OCI-LY7 (cell line): ENCODE measurements around the gene OAS2. TPM values are rescaled to one million over a fixed set of nuclear protein-coding genes. Genes with fewer than 3 reads are reported as not detected.

Source experiments
- BruUV-seq: library from RNA; stranded (reverse); fragments of 400-500 nt; replicated peaks from 2 replicates; lab custom pipeline; 2021; lab: Mats Ljungman, UMichigan
- CTCF ChIA-PET: fragments of 300-600 bp; sonication (Branson Sonifier 250); formaldehyde crosslinking; loops from one replicate; lab custom pipeline; 2022; ENCODE audit warnings: antibody characterized with exemption; ENCODE audit not compliant: unreplicated experiment; lab: Charles Lee
- POLR2A ChIA-PET: fragments of 300-600 bp; sonication (Branson Sonifier 250); formaldehyde crosslinking; loops from one replicate; lab custom pipeline; 2022; ENCODE audit warnings: antibody characterized with exemption; lab: Charles Lee
- DNase-seq: peaks from one replicate; pipeline ENCODE4 v3.0.0-alpha.2; 2015; ENCODE audit warnings: low spot score
- H2AFZ ChIP-seq: fragments of 200-600 bp; sonication (generic), shearing (Covaris generic); 2 replicates; pipeline ENCODE4 v1.6.1; 2014; ENCODE audit warnings: mild to moderate bottlenecking, antibody characterized with exemption, low read length, moderate library complexity
- H3K27ac ChIP-seq: fragments of 200-600 bp; sonication (generic); 2 replicates; pipeline ENCODE4 v1.5.1; 2014; ENCODE audit warnings: mixed run types, low read depth, mild to moderate bottlenecking, moderate library complexity, low read length, inconsistent platforms; ENCODE audit not compliant: poor library complexity, severe bottlenecking
- H3K36me3 ChIP-seq: fragments of 200-600 bp; sonication (generic); 2 replicates; pipeline ENCODE4 v1.6.1; 2014; ENCODE audit warnings: mild to moderate bottlenecking, antibody characterized with exemption, low read length, moderate library complexity, mixed read lengths; ENCODE audit not compliant: insufficient read depth
- H3K4me1 ChIP-seq: fragments of 200-600 bp; sonication (generic); 2 replicates; pipeline ENCODE4 v1.5.1; 2014; ENCODE audit warnings: mild to moderate bottlenecking, low read length; ENCODE audit not compliant: insufficient read depth, poor library complexity, severe bottlenecking
- H3K4me2 ChIP-seq: fragments of 200-600 bp; sonication (generic); 2 replicates; pipeline ENCODE4 v1.6.1; 2014; ENCODE audit warnings: mild to moderate bottlenecking, low read length
- H3K4me3 ChIP-seq: fragments of 200-600 bp; sonication (generic); 2 replicates; pipeline ENCODE4 v1.5.1; 2014; ENCODE audit warnings: mild to moderate bottlenecking, low read depth, low read length; ENCODE audit not compliant: poor library complexity, severe bottlenecking
- H3K79me2 ChIP-seq: fragments of 200-600 bp; sonication (generic); 2 replicates; pipeline ENCODE4 v1.6.1; 2016; ENCODE audit warnings: low read depth, mild to moderate bottlenecking, low read length, moderate library complexity, mixed read lengths; ENCODE audit not compliant: insufficient read depth
- H3K9me2 ChIP-seq: fragments of 200-600 bp; sonication (generic); 2 replicates; pipeline ENCODE4 v1.6.1; 2016; ENCODE audit warnings: mild to moderate bottlenecking, low read length, mixed read lengths; ENCODE audit not compliant: insufficient read depth
- H3K9me3 ChIP-seq: fragments of 200-600 bp; sonication (generic); 2 replicates; pipeline ENCODE4 v1.6.1; 2014; ENCODE audit warnings: mild to moderate bottlenecking, mixed run types, low read length, mixed read lengths
- H4K20me1 ChIP-seq: fragments of 200-600 bp; sonication (generic); 2 replicates; pipeline ENCODE4 v1.6.1; 2014; ENCODE audit warnings: mild to moderate bottlenecking, antibody characterized with exemption, low read length, moderate library complexity, mixed read lengths; ENCODE audit not compliant: insufficient read depth
- CTCF ChIP-seq: fragments of 200-600 bp; sonication (generic); conservative IDR thresholded peaks from 2 replicates; pipeline ENCODE4 v1.5.1; 2014; ENCODE audit warnings: mild to moderate bottlenecking, antibody characterized with exemption, low read length, moderate library complexity, mixed read lengths
- EZH2phosphoT487 ChIP-seq: fragments of 200-600 bp; sonication (generic); IDR thresholded peaks from 2 replicates; pipeline ENCODE4 v1.6.1; 2018; ENCODE audit warnings: low read depth, borderline replicate concordance, mild to moderate bottlenecking, mixed run types, antibody characterized with exemption, low read length, moderate library complexity, mixed read lengths
- intact Hi-C: fragments of 100-400 bp; cut with micrococcal nuclease; formaldehyde crosslinking; loops from one replicate; pipeline ENCODE4 v1.10.0; 2022; ENCODE audit not compliant: unreplicated experiment
- total RNA-seq, 2 experiments: library from RNA; depleted of rRNA in 1 of 2; stranded (reverse); fragments of >200 nt in 1 of 2; shearing (Covaris generic) in 1 of 2; gene quantifications; 2 replicates each; pipeline ENCODE4 v1.2.3, GENCODE V29; 2014 to 2022

The OAS2 gene
- total RNA-seq, 2 experiments from 2014 or later = 33.2 to 46.8 TPM

DNA sequence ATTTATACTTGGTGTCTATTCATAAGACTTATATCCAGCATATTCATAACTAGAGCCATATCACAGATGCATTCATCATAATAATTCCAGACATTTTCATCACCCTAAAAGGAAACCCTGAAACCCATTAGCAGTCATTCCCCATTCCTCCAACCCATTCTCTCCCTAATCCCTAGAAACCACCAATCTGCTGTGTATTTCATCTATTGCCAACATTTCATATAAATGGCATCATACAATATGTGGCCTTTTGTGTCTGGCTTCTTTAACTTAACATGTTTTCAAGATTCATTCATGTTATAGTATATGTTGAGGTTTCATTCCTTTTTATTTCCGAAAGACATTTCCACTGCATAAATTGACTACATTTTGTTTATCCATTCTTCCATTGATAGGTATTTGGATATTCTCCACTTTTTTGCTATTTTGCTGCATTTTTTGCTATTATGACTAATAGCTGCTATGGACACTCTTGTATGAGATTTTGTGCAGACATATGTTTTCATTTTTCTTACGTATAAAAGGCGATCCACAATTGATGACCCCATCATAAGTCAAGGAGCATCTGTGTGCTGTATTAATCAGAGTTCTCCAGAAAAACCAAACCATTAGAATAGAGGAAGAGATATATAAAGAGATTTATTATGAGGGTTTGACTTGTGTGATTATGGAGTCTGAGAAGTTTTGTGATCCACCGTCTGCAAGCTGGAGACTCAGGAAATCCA is 5.1 kb upstream of the OAS2 start:
- DNase-seq = no peak
- no peak overlapping the region for H3K27ac ChIP-seq
- ChIA-PET POLR2A (interaction anchor here (1.1 kb wide), 1 partner anchor 70 kb away, joined by 3 read pairs; no protein-coding TSS in a partner anchor), CTCF (no interaction called here)
- H2AFZ ChIP-seq = no peak overlapping the region
- no TSS peak for BruUV-seq
- no peak overlapping the region for H3K4me2 ChIP-seq
- peaks cover 22% of the 10 kb centered on the region for H3K4me1 ChIP-seq
- H3K9me3 ChIP-seq = no peaks in the 10 kb centered on the region
- no peaks in the 10 kb centered on the region for H3K9me2 ChIP-seq
- H3K79me2 ChIP-seq = no peaks in the 10 kb centered on the region
- H3K4me3 ChIP-seq = no peak overlapping the region
- intact Hi-C loops = no loop called here
- TF ChIP-seq CTCF = no peak
- TF ChIP-seq EZH2phosphoT487 = no peak
- H3K36me3 ChIP-seq = no peaks in the 10 kb centered on the region
- H4K20me1 ChIP-seq = no peaks in the 10 kb centered on the region

DNA sequence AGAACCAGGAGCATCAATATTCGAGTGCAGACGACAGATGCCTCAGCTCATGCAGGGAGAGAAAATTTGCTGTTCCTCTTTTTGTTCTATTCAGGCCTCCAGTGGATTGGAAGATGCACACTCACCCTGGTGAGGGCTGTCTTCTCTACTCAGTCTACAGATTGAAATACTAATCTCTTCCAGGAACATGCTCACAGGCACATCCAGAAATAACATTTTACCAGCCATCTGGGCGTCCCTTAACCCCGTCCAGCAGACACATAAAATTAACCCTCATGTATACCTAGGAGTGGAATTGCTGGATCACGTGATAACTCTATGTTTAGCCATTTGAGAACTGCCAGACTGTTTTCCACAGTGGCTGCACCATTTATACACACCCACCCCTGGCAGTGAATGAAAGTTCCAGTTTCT is 4.5 kb upstream of the OAS2 start:
- Histone ChIP-seq H3K9me2 (no peaks in the 10 kb centered on the region), H3K9me3 (no peaks in the 10 kb centered on the region), H3K79me2 (peaks cover 4% of the 10 kb centered on the region; the same call in 1 of the 2 replicates), H3K36me3 (no peaks in the 10 kb centered on the region), H3K4me2 (no peak overlapping the region), H3K27ac (no peak overlapping the region), H3K4me1 (peaks cover 22% of the 10 kb centered on the region), H3K4me3 (no peak overlapping the region), H2AFZ (no peak overlapping the region), H4K20me1 (no peaks in the 10 kb centered on the region)
- no TSS peak for BruUV-seq
- no peak for DNase-seq
- intact Hi-C loops = no loop called here
- CTCF ChIA-PET = no interaction called here
- TF ChIP-seq EZH2phosphoT487 (no peak), CTCF (no peak)
- POLR2A ChIA-PET = interaction anchor here (1.1 kb wide), 1 partner anchor 71 kb away, joined by 3 read pairs; no protein-coding TSS in a partner anchor

- CTCF ChIA-PET = no interaction called here
- BruUV-seq = no TSS peak
Measured at GRCh38 chr12:112974904-112975303, 3.4 kb upstream of the OAS2 start.

More at GRCh38 chr12:112974904-112975303, 3.4 kb upstream of the OAS2 start:
- Histone ChIP-seq H3K9me3 (no peaks in the 10 kb centered on the region), H3K79me2 (peaks cover 15% of the 10 kb centered on the region), H3K27ac (no peak overlapping the region), H3K4me3 (no peak overlapping the region), H3K4me2 (no peak overlapping the region), H3K4me1 (peaks cover 27% of the 10 kb centered on the region), H3K36me3 (no peaks in the 10 kb centered on the region), H2AFZ (no peak overlapping the region), H3K9me2 (no peaks in the 10 kb centered on the region), H4K20me1 (no peaks in the 10 kb centered on the region)
- POLR2A ChIA-PET = no interaction called here
- TF ChIP-seq EZH2phosphoT487 (no peak), CTCF (no peak)
- no peak for DNase-seq
- intact Hi-C loops = loop anchor here (5.0 kb wide), 1 partner anchor 197 kb away; no protein-coding TSS in a partner anchor
